Choroid plexus epithelial cell (primary cell): ENCODE results near the gene KLHL25.

Source experiments
- DNase-seq: peaks from one replicate; pipeline ENCODE4 v3.0.0-alpha.2; 2010; ENCODE audit warnings: low read depth
- H3K4me3 ChIP-seq: 2 replicates; pipeline ENCODE4 v1.5.1; 2011; ENCODE audit warnings: low read depth, mild to moderate bottlenecking, control low read depth, low read length, moderate library complexity
- CTCF ChIP-seq: conservative IDR thresholded peaks from 2 replicates; pipeline ENCODE4 v1.5.1; 2011; ENCODE audit warnings: low read depth, mild to moderate bottlenecking, control low read depth, inconsistent platforms, low read length, moderate library complexity

KLHL25 gene

GRCh38 chr15:85794598-85795336 lies at the start of gene KLHL25:
Gene KLHL25, minus strand, starts transcription at chr15:85794925. Its CDS starts 25,115 bp downstream, at chr15:85769810.
- peak; percentile 95 for DNase-seq
- no peak for TF ChIP-seq CTCF
- H3K4me3 ChIP-seq: peak within 1 kb of the TSS; percentile 73

GRCh38 chr15:85840802-85841152 lies 46.1 kb upstream of the KLHL25 start:
- no peak for TF ChIP-seq CTCF
- no peak for DNase-seq
- peak overlapping the region; percentile 56 for H3K4me3 ChIP-seq

- DNase-seq: peak; percentile 57
- peak overlapping the region; percentile 56 for H3K4me3 ChIP-seq
- peak; percentile 71 for TF ChIP-seq CTCF
Observed at GRCh38 chr15:85840079-85840801, 45.5 kb upstream of the KLHL25 start.

GRCh38 chr15:85839643-85840042 lies 44.9 kb upstream of the KLHL25 start:
- H3K4me3 ChIP-seq: no peak overlapping the region
- DNase-seq: no peak
- no peak for TF ChIP-seq CTCF

GRCh38 chr15:85838655-85839054 lies 43.9 kb upstream of the KLHL25 start:
- H3K4me3 ChIP-seq: no peak overlapping the region
- no peak for DNase-seq
- no peak for TF ChIP-seq CTCF

- H3K4me3 ChIP-seq: no peak overlapping the region
- DNase-seq: no peak
- no peak for TF ChIP-seq CTCF
Observed at GRCh38 chr15:85837881-85838280, 43.2 kb upstream of the KLHL25 start.
